Airway epithelial cell (primary cell): ENCODE results near the gene CCDC182. TPM values are rescaled to one million over a fixed set of nuclear protein-coding genes. Genes with fewer than 3 reads are reported as not detected.

ENCODE experiments used
- total RNA-seq: library from RNA; depleted of rRNA; stranded (reverse); fragments of >200 nt; gene quantifications from 2 replicates; pipeline ENCODE4 v1.2.3, GENCODE V29; 2015

CCDC182 gene
- not detected in 2 replicates for total RNA-seq

GRCh38 chr17:57745242-57745641 lies at the start of gene CCDC182:
Gene CCDC182, minus strand, starts transcription at chr17:57745299. Its CDS starts 27 bp downstream, at chr17:57745272.

Other genes starting within 250 kb of the CCDC182 start
- 23.2 and 24.5 TPM in 2 replicates for gene MRPS23, start 104.7 kb upstream of the CCDC182 start, total RNA-seq
- gene CUEDC1, start 210.1 kb upstream of the CCDC182 start, total RNA-seq, result 13.2 and 15.1 TPM in 2 replicates
- gene VEZF1, start 243.0 kb upstream of the CCDC182 start, total RNA-seq, result 12.9 and 32.0 TPM in 2 replicates